ENCODE measurements around the gene AKAP10. TPM values are rescaled to one million over a fixed set of nuclear protein-coding genes. Genes with fewer than 3 reads are reported as not detected.

The AKAP10 gene
- total and polyA plus RNA-seq, 10 of the 15 experiments (the other 5 are each of a cell fraction or from before 2014, with no cell fraction given) = 4.3 to 23.7 (median 14.7) TPM

DNA sequence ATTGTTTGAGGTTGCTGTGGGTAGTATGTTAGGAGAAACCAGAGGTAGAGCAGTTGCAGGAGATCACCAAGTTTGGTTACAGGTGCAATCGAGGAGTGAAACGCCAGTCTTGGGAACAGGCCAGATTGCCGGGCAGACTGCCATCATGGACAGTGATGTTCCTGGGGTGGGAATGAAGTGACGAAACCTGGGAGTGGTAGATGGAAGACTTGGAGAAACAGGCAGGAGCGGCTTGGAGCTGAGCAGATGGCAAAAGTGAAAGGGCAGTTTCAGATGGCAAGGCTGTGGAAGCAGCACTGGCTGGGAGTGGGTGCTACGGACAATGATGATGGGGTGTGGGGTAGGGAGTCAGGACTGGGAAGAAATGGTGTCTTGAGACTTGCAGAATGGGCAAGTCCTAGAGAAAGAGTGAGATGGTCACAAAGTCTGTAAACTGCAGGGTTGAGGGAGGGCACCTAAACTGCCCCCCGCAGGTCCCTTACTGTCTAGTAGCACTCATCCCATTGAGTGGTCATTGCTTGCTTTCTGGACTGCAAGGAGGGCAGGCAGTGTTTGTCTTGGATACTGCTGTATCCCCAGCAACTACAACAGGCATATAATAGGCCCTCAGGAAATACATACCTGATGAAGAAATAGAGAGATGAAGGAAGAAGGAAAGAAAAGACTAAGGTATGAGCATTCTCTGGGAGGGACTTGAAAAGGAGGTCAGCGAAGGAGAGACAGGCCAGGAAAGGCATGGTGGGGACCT lies 80.4 kb downstream of the AKAP10 start:
- intact Hi-C loops (cut with micrococcal nuclease; ENCODE audit: unreplicated experiment) = no loop called here
- ATAC-seq = no peak
- H3K4me3 ChIP-seq = no peak overlapping the region
- in situ Hi-C loops (cut with MboI) = no loop called here
- RAD21 ChIA-PET (ENCODE audit: unreplicated experiment) = no interaction called here
- no peaks in the 10 kb centered on the region for H3K79me2 ChIP-seq (ENCODE audit: control insufficient read depth, insufficient read depth, low read length)
- H3K27me3 ChIP-seq (replicated peaks in 1 of 2; ENCODE audit: control insufficient read depth in 2 of 2, insufficient read depth in 2 of 2, low read length in 1 of 2) = no peaks in the 10 kb centered on the region
- TF ChIP-seq NR2C1 (IDR thresholded peaks at IDR 0.05) = no peak
- TF ChIP-seq NFYB (IDR thresholded peaks at IDR 0.05; ENCODE audit: insufficient read depth, low read depth, low read length) = no peak
- TF ChIP-seq ZZZ3 (IDR thresholded peaks at IDR 0.05; ENCODE audit: control insufficient read depth, insufficient read length, low read depth) = no peak
- TF ChIP-seq ELK1 (IDR thresholded peaks at IDR 0.05; ENCODE audit: low read depth, low read length) = no peak
- no peak for TF ChIP-seq TBL1XR1 (IDR thresholded peaks at IDR 0.05; ENCODE audit: low read depth, low read length)
- TF ChIP-seq SUPT20H (IDR thresholded peaks at IDR 0.05; ENCODE audit: borderline replicate concordance, control insufficient read depth, low read depth, low read length) = no peak
- TF ChIP-seq TCF3 (IDR thresholded peaks at IDR 0.05; ENCODE audit: borderline replicate concordance, insufficient read depth, low read depth, low read length) = no peak
- no peak for TF ChIP-seq TARDBP (IDR thresholded peaks at IDR 0.05; ENCODE audit: borderline replicate concordance)
- TF ChIP-seq PML (IDR thresholded peaks at IDR 0.05; ENCODE audit: low read length) = no peak
- no peak for TF ChIP-seq MAX (IDR thresholded peaks at IDR 0.05; ENCODE audit: low read depth, low read length)
- no peak for TF ChIP-seq MYC (IDR thresholded peaks at IDR 0.05; ENCODE audit: insufficient read depth, insufficient read length, insufficient replicate concordance, low read length, severe bottlenecking)
- no peak for TF ChIP-seq KDM1A (IDR thresholded peaks at IDR 0.05; ENCODE audit: borderline replicate concordance)
- no peak for TF ChIP-seq PAX8 (IDR thresholded peaks at IDR 0.05)
- no peak for TF ChIP-seq FOXM1 (IDR thresholded peaks at IDR 0.05; ENCODE audit: low read depth, low read length)
- no peak for TF ChIP-seq NFYA (IDR thresholded peaks at IDR 0.05; ENCODE audit: borderline replicate concordance, low read depth, low read length)
- no peak for TF ChIP-seq BCL3 (IDR thresholded peaks at IDR 0.05; ENCODE audit: borderline replicate concordance, insufficient read depth, low read depth, low read length, poor library complexity, severe bottlenecking)
- no peak for TF ChIP-seq IRF4 (IDR thresholded peaks at IDR 0.05; ENCODE audit: low read depth, low read length)
- no peak for TF ChIP-seq RAD51 (IDR thresholded peaks at IDR 0.05)
- TF ChIP-seq LARP7 (IDR thresholded peaks at IDR 0.05) = no peak
- TF ChIP-seq JUND (IDR thresholded peaks at IDR 0.05; ENCODE audit: low read depth, low read length) = no peak
- no peaks in the 10 kb centered on the region for H3K4me1 ChIP-seq (ENCODE audit: control insufficient read depth, insufficient read depth, low read length)
- SMC1A ChIA-PET (ENCODE audit: uncharacterized antibody, unreplicated experiment) = no interaction called here
- CTCF ChIA-PET = no interaction called here
- WGBS (ENCODE audit: insufficient coverage, insufficient replicate concordance, low lambda C conversion rate, missing lambda C conversion rate) = 91% methylated on average over 8 of the region's 8 CpGs
- no peak overlapping the region for H3K9ac ChIP-seq (ENCODE audit: control insufficient read depth, insufficient read depth, low read length)
- H3K4me2 ChIP-seq (ENCODE audit: control insufficient read depth, insufficient read depth) = no peak overlapping the region
- H3K36me3 ChIP-seq (ENCODE audit: control insufficient read depth in 2 of 2, insufficient read depth in 2 of 2, low read length in 1 of 2) = peaks cover 2 to 5% of the 10 kb centered on the region in 2 experiments; a peak in 3 of 4 replicates
- BruUV-seq (replicated peaks) = no TSS peak
- no peak overlapping the region for H3K27ac ChIP-seq (ENCODE audit: control insufficient read depth, insufficient read depth)
- POLR2A ChIA-PET = no interaction called here
- no peaks in the 10 kb centered on the region for H4K20me1 ChIP-seq (ENCODE audit: control insufficient read depth, insufficient read depth)
- no peak for DNase-seq (ENCODE audit: low read depth, low spot score)
- H2AFZ ChIP-seq (ENCODE audit: control insufficient read depth, low read depth, low read length) = no peak overlapping the region
- H3K9me3 ChIP-seq (replicated peaks; ENCODE audit: control insufficient read depth, insufficient read depth, low read length) = no peaks in the 10 kb centered on the region
- FAIRE-seq = no peak
